ENCODE data around the gene C12orf56. TPM values are rescaled to one million over a fixed set of nuclear protein-coding genes. Genes with fewer than 3 reads are reported as not detected.

The C12orf56 gene
- total RNA-seq, 1 donor from 2014 or later: 0.10 TPM

DNA sequence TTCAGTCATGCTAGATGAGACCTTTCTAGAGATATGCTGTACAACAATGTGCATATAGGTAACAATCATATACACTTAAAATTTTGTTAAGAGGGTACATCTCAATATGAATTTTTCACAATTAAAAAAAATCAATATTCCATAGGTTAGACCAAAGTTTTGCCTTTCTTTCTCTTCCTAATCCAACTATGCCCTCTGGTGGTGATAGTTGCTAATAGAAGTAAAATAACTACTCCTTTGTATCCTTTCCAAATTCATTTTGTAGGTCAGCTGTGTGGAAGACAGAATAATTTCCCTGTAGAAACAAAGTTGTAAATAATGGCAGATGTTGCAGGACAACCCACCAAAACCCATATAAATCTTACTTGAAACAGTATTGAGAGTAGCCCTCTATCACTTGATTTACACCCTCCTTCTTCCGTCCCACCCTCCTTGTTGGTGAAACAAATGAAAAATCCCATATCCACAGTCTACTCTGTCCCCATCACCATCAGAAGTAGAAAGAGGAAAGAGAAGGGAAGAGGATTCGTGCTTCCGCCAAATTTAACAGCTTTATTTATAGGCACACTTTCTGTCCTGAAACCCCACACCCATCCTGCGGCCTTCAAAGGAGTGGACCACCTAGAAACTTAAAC lies 134.3 kb downstream of the C12orf56 start:
- DNase-seq (ENCODE audit: low spot score): no peak
- TF ChIP-seq, protein P1, sequence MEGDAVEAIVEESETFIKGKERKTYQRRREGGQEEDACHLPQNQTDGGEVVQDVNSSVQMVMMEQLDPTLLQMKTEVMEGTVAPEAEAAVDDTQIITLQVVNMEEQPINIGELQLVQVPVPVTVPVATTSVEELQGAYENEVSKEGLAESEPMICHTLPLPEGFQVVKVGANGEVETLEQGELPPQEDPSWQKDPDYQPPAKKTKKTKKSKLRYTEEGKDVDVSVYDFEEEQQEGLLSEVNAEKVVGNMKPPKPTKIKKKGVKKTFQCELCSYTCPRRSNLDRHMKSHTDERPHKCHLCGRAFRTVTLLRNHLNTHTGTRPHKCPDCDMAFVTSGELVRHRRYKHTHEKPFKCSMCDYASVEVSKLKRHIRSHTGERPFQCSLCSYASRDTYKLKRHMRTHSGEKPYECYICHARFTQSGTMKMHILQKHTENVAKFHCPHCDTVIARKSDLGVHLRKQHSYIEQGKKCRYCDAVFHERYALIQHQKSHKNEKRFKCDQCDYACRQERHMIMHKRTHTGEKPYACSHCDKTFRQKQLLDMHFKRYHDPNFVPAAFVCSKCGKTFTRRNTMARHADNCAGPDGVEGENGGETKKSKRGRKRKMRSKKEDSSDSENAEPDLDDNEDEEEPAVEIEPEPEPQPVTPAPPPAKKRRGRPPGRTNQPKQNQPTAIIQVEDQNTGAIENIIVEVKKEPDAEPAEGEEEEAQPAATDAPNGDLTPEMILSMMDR (IDR thresholded peaks at IDR 0.05): peak; percentile 93
- no peaks in the 10 kb centered on the region for H3K27me3 Mint-ChIP-seq (ENCODE audit: low read depth)
- no peak overlapping the region for H3K4me3 Mint-ChIP-seq (ENCODE audit: unreplicated experiment)
- H3K9me3 Mint-ChIP-seq (ENCODE audit: low read depth): no peaks in the 10 kb centered on the region
- no peak overlapping the region for H3K27ac Mint-ChIP-seq (ENCODE audit: unreplicated experiment)
- H3K4me1 Mint-ChIP-seq (ENCODE audit: low read depth): no peaks in the 10 kb centered on the region
- no peaks in the 10 kb centered on the region for H3K36me3 Mint-ChIP-seq (ENCODE audit: low read depth)

DNA sequence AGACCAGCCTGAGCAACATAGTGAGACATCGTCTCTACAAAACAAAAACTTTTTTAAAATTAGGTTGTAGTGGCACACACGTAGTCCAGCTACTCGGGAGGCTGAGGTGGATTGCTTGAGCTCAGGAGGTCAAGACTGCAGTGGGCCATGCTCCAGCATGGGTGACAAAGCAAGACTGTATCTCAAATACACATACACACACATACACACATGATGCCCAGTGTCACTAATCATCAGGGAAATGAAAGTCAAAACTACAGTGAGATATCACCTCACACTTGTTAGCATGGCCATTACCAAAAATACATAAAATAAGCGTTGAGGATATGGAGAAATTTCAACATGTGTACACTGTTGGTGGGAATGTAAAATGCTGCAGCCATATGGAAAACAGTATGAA lies 135.3 kb downstream of the C12orf56 start:
- no peak for DNase-seq (ENCODE audit: low spot score)

DNA sequence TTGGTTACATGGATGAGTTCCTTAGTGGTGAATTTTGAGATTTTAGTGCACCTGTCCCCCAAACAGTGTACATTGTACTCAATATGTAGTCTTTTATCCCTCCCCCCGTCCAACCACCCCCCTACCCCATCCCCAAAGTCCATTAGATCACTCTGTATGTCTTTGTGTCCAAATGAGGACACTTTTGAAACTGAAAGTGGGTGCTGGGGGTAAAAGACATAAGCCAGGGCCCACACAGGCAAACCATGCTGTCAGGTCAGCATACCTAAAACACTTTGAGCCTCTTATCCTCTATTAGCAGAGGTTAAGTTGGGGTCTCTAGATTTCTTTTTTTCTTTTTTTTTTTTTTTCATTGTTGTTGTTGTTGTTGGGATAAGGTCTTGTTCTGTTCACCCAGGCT lies 137.2 kb downstream of the C12orf56 start:
- no peak overlapping the region for H3K4me3 Mint-ChIP-seq (ENCODE audit: unreplicated experiment)
- DNase-seq (ENCODE audit: low spot score): no peak
- TF ChIP-seq, protein P1 (IDR thresholded peaks at IDR 0.05): no peak
- no peaks in the 10 kb centered on the region for H3K27me3 Mint-ChIP-seq (ENCODE audit: low read depth)
- H3K36me3 Mint-ChIP-seq (ENCODE audit: low read depth): no peaks in the 10 kb centered on the region
- H3K4me1 Mint-ChIP-seq (ENCODE audit: low read depth): no peaks in the 10 kb centered on the region
- no peaks in the 10 kb centered on the region for H3K9me3 Mint-ChIP-seq (ENCODE audit: low read depth)
- no peak overlapping the region for H3K27ac Mint-ChIP-seq (ENCODE audit: unreplicated experiment)

More for the DNA sequence above, 135.3 kb downstream of the C12orf56 start:
- Mint-ChIP-seq H3K4me3 (ENCODE audit: unreplicated experiment) (no peak overlapping the region), H3K36me3 (ENCODE audit: low read depth) (no peaks in the 10 kb centered on the region), H3K27ac (ENCODE audit: unreplicated experiment) (no peak overlapping the region), H3K9me3 (ENCODE audit: low read depth) (no peaks in the 10 kb centered on the region), H3K27me3 (ENCODE audit: low read depth) (no peaks in the 10 kb centered on the region), H3K4me1 (ENCODE audit: low read depth) (no peaks in the 10 kb centered on the region)
- TF ChIP-seq, protein P1 (IDR thresholded peaks at IDR 0.05): no peak

DNA sequence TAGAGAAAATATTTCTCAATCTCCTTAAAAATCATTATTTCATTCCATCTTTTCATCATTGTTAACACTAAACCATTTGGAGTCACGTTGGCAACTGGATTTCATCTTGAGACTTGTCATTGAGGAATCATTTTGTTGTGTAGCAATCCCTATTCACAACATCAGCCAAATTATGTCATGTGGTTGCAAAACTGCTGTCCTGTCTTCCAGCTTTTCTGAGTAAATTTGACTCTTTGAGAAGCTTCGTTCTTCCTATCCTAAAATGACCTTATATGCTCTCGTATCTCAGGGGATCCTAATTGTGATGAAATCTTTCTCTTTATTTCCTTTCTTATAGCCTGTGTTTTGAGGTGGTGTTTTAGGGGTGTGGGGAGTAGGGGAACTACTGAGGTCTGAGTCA lies 137.9 kb downstream of the C12orf56 start:
- no peak for DNase-seq (ENCODE audit: low spot score)
- TF ChIP-seq, protein P1 (IDR thresholded peaks at IDR 0.05): no peak

DNA sequence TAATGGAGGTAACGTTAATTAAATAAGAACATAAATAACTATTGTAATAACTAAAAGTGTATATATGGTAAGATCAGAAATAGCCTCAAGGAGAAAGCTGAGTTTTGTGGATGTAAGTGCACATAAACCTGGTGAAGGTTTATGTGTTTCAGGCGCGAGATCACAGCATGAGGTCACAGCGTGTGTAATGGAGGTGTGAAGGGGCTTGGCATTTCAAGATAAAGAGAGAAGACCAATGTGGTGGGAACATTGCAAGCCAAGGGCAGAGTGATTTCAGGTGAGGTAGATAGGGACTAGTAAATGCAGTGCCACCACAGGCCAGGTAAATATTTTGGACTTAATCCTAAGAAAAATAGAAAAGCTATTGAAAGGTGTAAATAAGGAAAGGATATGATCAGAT lies 146.7 kb downstream of the C12orf56 start:
- Mint-ChIP-seq H3K4me3 (ENCODE audit: unreplicated experiment) (no peak overlapping the region), H3K4me1 (ENCODE audit: low read depth) (peaks cover 12% of the 10 kb centered on the region), H3K27me3 (ENCODE audit: low read depth) (no peaks in the 10 kb centered on the region), H3K36me3 (ENCODE audit: low read depth) (no peaks in the 10 kb centered on the region), H3K9me3 (ENCODE audit: low read depth) (peaks cover 6% of the 10 kb centered on the region), H3K27ac (ENCODE audit: unreplicated experiment) (no peak overlapping the region)
- DNase-seq (ENCODE audit: low spot score): no peak
- TF ChIP-seq, protein P1 (IDR thresholded peaks at IDR 0.05): no peak

More for the DNA sequence above, 137.9 kb downstream of the C12orf56 start:
- Mint-ChIP-seq H3K36me3 (ENCODE audit: low read depth) (no peaks in the 10 kb centered on the region), H3K27me3 (ENCODE audit: low read depth) (no peaks in the 10 kb centered on the region), H3K27ac (ENCODE audit: unreplicated experiment) (no peak overlapping the region), H3K4me3 (ENCODE audit: unreplicated experiment) (no peak overlapping the region), H3K4me1 (ENCODE audit: low read depth) (no peaks in the 10 kb centered on the region), H3K9me3 (ENCODE audit: low read depth) (peaks cover 5% of the 10 kb centered on the region)

All from chondrocyte (in vitro differentiated cells).